SU-DHL-6 (cell line): ENCODE measurements around the gene UHRF1.
"Not testable (repeated sequence)": the region's sequence is repeated elsewhere in the genome, so short reads cannot be mapped to it uniquely, and the experiment has no call there.

Source experiments
- CTCF ChIP-seq: fragments of 200-600 bp; sonication (generic); IDR thresholded peaks from one replicate; pipeline ENCODE4 v1.5.1; 2017; ENCODE audit warnings: antibody characterized with exemption, mild to moderate bottlenecking, low read length, moderate library complexity; ENCODE audit not compliant: insufficient read depth, poor library complexity, severe bottlenecking
- EZH2phosphoT487 ChIP-seq: fragments of 200-600 bp; sonication (generic), shearing (Covaris generic); conservative IDR thresholded peaks from 2 replicates; pipeline ENCODE4 v1.6.1; 2018; ENCODE audit warnings: mild to moderate bottlenecking, antibody characterized with exemption, low read length, moderate library complexity, mixed read lengths

GRCh38 chr19:4941638-4942169 lies 32.4 kb downstream of the UHRF1 start:
- TF ChIP-seq CTCF, EZH2phosphoT487: not testable (repeated sequence)
